RWPE2 (cell line): ENCODE data around the gene SLC66A3.

ENCODE experiments used
- ATAC-seq: fragments of 200-7000 bp; cut with Tn5 transposase; 3 replicates; pipeline ENCODE4 v1.9.1; 2021; ENCODE audit warnings: low read depth
- DNase-seq: peaks from one replicate; pipeline ENCODE4 v3.0.0-alpha.2; 2020; ENCODE audit warnings: low spot score
- H3K27ac ChIP-seq: fragments of 450-650 bp; 2 replicates; pipeline ENCODE4 v1.5.1; 2017; ENCODE audit warnings: mild to moderate bottlenecking; ENCODE audit not compliant: poor library complexity, severe bottlenecking
- H3K27me3 ChIP-seq: fragments of 250-450 bp; sonication (Bioruptor Pico); 2 replicates; pipeline ENCODE4 v1.5.1; 2021; ENCODE audit warnings: mild to moderate bottlenecking, moderate library complexity; ENCODE audit not compliant: insufficient read depth, poor library complexity, severe bottlenecking
- H3K36me3 ChIP-seq: fragments of 250-450 bp; sonication (Bioruptor Pico); 2 replicates; pipeline ENCODE4 v1.5.1; 2020; ENCODE audit warnings: low read depth, mild to moderate bottlenecking, moderate library complexity
- H3K4me1 ChIP-seq: fragments of 250-450 bp; sonication (Bioruptor Pico); 2 replicates; pipeline ENCODE4 v1.5.1; 2021; ENCODE audit warnings: mild to moderate bottlenecking, moderate library complexity; ENCODE audit not compliant: insufficient read depth, poor library complexity, severe bottlenecking
- H3K4me3 ChIP-seq: fragments of 250-450 bp; sonication (Bioruptor Pico); 2 replicates; pipeline ENCODE4 v1.5.1; 2021; ENCODE audit warnings: mild to moderate bottlenecking, moderate library complexity; ENCODE audit not compliant: severe bottlenecking
- H3K9me3 ChIP-seq: fragments of 250-450 bp; sonication (Bioruptor Pico); 2 replicates; pipeline ENCODE4 v1.5.1; 2021; ENCODE audit warnings: mild to moderate bottlenecking, moderate library complexity; ENCODE audit not compliant: severe bottlenecking
- CTCF ChIP-seq: fragments of 450-650 bp; IDR thresholded peaks from one replicate; pipeline ENCODE4 v1.5.1; 2017; ENCODE audit warnings: mild to moderate bottlenecking, moderate library complexity; ENCODE audit not compliant: poor library complexity, severe bottlenecking

The SLC66A3 gene

GRCh38 chr2:11133936-11134320 is 21.3 kb upstream of the SLC66A3 start:
- ATAC-seq: no peak
- no peak overlapping the region for H3K4me3 ChIP-seq

GRCh38 chr2:11134349-11134748 is 20.9 kb upstream of the SLC66A3 start:
- Histone ChIP-seq H3K9me3 (no peaks in the 10 kb centered on the region), H3K4me3 (no peak overlapping the region), H3K27me3 (no peaks in the 10 kb centered on the region), H3K27ac (no peak overlapping the region), H3K4me1 (peaks cover under 1% of the 10 kb centered on the region), H3K36me3 (no peaks in the 10 kb centered on the region)
- ATAC-seq (no peak), DNase-seq (no peak)
- no peak for TF ChIP-seq CTCF

More at GRCh38 chr2:11133936-11134320, 21.3 kb upstream of the SLC66A3 start:
- Histone ChIP-seq H3K27me3 (no peaks in the 10 kb centered on the region), H3K9me3 (no peaks in the 10 kb centered on the region), H3K27ac (no peak overlapping the region), H3K4me1 (peaks cover 4% of the 10 kb centered on the region), H3K36me3 (no peaks in the 10 kb centered on the region)
- no peak for TF ChIP-seq CTCF
- no peak for DNase-seq

- H3K27me3 ChIP-seq: no peaks in the 10 kb centered on the region
- H3K27ac ChIP-seq: no peak overlapping the region
- H3K4me3 ChIP-seq: no peak overlapping the region
- TF ChIP-seq CTCF: no peak
- ATAC-seq (no peak), DNase-seq (no peak)
- H3K36me3 ChIP-seq: no peaks in the 10 kb centered on the region
- no peaks in the 10 kb centered on the region for H3K4me1 ChIP-seq
- no peaks in the 10 kb centered on the region for H3K9me3 ChIP-seq
These were observed 14.8 kb upstream of the SLC66A3 start for GRCh38 chr2:11140492-11140891.

GRCh38 chr2:11141319-11141718 is 13.9 kb upstream of the SLC66A3 start:
- H3K4me3 ChIP-seq: no peak overlapping the region
- H3K27ac ChIP-seq: no peak overlapping the region
- no peak for TF ChIP-seq CTCF
- no peaks in the 10 kb centered on the region for H3K9me3 ChIP-seq
- no peaks in the 10 kb centered on the region for H3K36me3 ChIP-seq
- no peak for DNase-seq
- H3K4me1 ChIP-seq: no peaks in the 10 kb centered on the region
- no peaks in the 10 kb centered on the region for H3K27me3 ChIP-seq
- ATAC-seq: no peak

- Histone ChIP-seq H3K27ac (no peak overlapping the region), H3K4me3 (no peak overlapping the region), H3K27me3 (no peaks in the 10 kb centered on the region), H3K4me1 (no peaks in the 10 kb centered on the region), H3K36me3 (no peaks in the 10 kb centered on the region), H3K9me3 (no peaks in the 10 kb centered on the region)
- DNase-seq (no peak), ATAC-seq (no peak)
- TF ChIP-seq CTCF: no peak
These were observed 12.9 kb upstream of the SLC66A3 start for GRCh38 chr2:11142330-11142729.
